ENCODE results near the gene MCRIP1.
"Not testable (repeated sequence)": the region's sequence is repeated elsewhere in the genome, so short reads cannot be mapped to it uniquely, and the experiment has no call there.

MCRIP1 gene

GRCh38 chr17:81843713-81844326, 10.7 kb upstream of the MCRIP1 start:
- Histone ChIP-seq H3K9ac (ENCODE audit: low read length) (no peak overlapping the region), H3K4me3 (ENCODE audit: low read length) (no peak overlapping the region), H3K27me3 (ENCODE audit: control insufficient read depth, insufficient read depth, low read length) (no peaks in the 10 kb centered on the region), H3K9me3 (ENCODE audit: control insufficient read depth, low read length) (no peaks in the 10 kb centered on the region), H3K36me3 (ENCODE audit: control insufficient read depth, insufficient read depth, low read length) (peaks cover 29% of the 10 kb centered on the region), H3K4me1 (ENCODE audit: control insufficient read depth, insufficient read depth, low read length) (no peaks in the 10 kb centered on the region)

GRCh38 chr17:81842725-81843504, 9.8 kb upstream of the MCRIP1 start:
- no peak overlapping the region for H3K4me3 ChIP-seq (ENCODE audit: low read length)
- peaks cover 29% of the 10 kb centered on the region for H3K36me3 ChIP-seq (ENCODE audit: control insufficient read depth, insufficient read depth, low read length)
- H3K27me3 ChIP-seq (ENCODE audit: control insufficient read depth, insufficient read depth, low read length), result no peaks in the 10 kb centered on the region
- no peaks in the 10 kb centered on the region for H3K4me1 ChIP-seq (ENCODE audit: control insufficient read depth, insufficient read depth, low read length)
- no peaks in the 10 kb centered on the region for H3K9me3 ChIP-seq (ENCODE audit: control insufficient read depth, low read length)
- no peak overlapping the region for H3K9ac ChIP-seq (ENCODE audit: low read length)

- Histone ChIP-seq H3K9ac (ENCODE audit: low read length) (no peak overlapping the region), H3K4me3 (ENCODE audit: low read length) (no peak overlapping the region), H3K36me3 (ENCODE audit: control insufficient read depth, insufficient read depth, low read length) (peaks cover 28% of the 10 kb centered on the region), H3K4me1 (ENCODE audit: control insufficient read depth, insufficient read depth, low read length) (no peaks in the 10 kb centered on the region), H3K27me3 (ENCODE audit: control insufficient read depth, insufficient read depth, low read length) (no peaks in the 10 kb centered on the region), H3K9me3 (ENCODE audit: control insufficient read depth, low read length) (no peaks in the 10 kb centered on the region)
Measured at GRCh38 chr17:81842378-81842724, 9.3 kb upstream of the MCRIP1 start.

GRCh38 chr17:81841866-81842265, 8.8 kb upstream of the MCRIP1 start:
- H3K9ac ChIP-seq (ENCODE audit: low read length), result no peak overlapping the region
- no peaks in the 10 kb centered on the region for H3K27me3 ChIP-seq (ENCODE audit: control insufficient read depth, insufficient read depth, low read length)
- peaks cover 23% of the 10 kb centered on the region for H3K36me3 ChIP-seq (ENCODE audit: control insufficient read depth, insufficient read depth, low read length)
- H3K4me3 ChIP-seq (ENCODE audit: low read length), result no peak overlapping the region
- no peaks in the 10 kb centered on the region for H3K4me1 ChIP-seq (ENCODE audit: control insufficient read depth, insufficient read depth, low read length)
- H3K9me3 ChIP-seq (ENCODE audit: control insufficient read depth, low read length), result no peaks in the 10 kb centered on the region

GRCh38 chr17:81840826-81841778, 8.0 kb upstream of the MCRIP1 start:
- Histone ChIP-seq H3K4me3 (ENCODE audit: low read length) (no peak overlapping the region), H3K27me3 (ENCODE audit: control insufficient read depth, insufficient read depth, low read length) (no peaks in the 10 kb centered on the region), H3K9me3 (ENCODE audit: control insufficient read depth, low read length) (no peaks in the 10 kb centered on the region), H3K36me3 (ENCODE audit: control insufficient read depth, insufficient read depth, low read length) (peaks cover 16% of the 10 kb centered on the region), H3K4me1 (ENCODE audit: control insufficient read depth, insufficient read depth, low read length) (no peaks in the 10 kb centered on the region), H3K9ac (ENCODE audit: low read length) (no peak overlapping the region)

GRCh38 chr17:81840059-81840458, 7.0 kb upstream of the MCRIP1 start:
- not testable (repeated sequence) for H3K9ac ChIP-seq (ENCODE audit: low read length); H3K9me3 ChIP-seq (ENCODE audit: control insufficient read depth, low read length); H3K27me3 ChIP-seq (ENCODE audit: control insufficient read depth, insufficient read depth, low read length); H3K4me3 ChIP-seq (ENCODE audit: low read length); H3K4me1 ChIP-seq (ENCODE audit: control insufficient read depth, insufficient read depth, low read length); H3K36me3 ChIP-seq (ENCODE audit: control insufficient read depth, insufficient read depth, low read length)

- no peak overlapping the region for H3K9ac ChIP-seq (ENCODE audit: low read length)
- H3K4me1 ChIP-seq (ENCODE audit: control insufficient read depth, insufficient read depth, low read length), result no peaks in the 10 kb centered on the region
- no peaks in the 10 kb centered on the region for H3K9me3 ChIP-seq (ENCODE audit: control insufficient read depth, low read length)
- H3K36me3 ChIP-seq (ENCODE audit: control insufficient read depth, insufficient read depth, low read length), result peaks cover 4% of the 10 kb centered on the region
- H3K4me3 ChIP-seq (ENCODE audit: low read length), result no peak overlapping the region
- H3K27me3 ChIP-seq (ENCODE audit: control insufficient read depth, insufficient read depth, low read length), result no peaks in the 10 kb centered on the region
Measured at GRCh38 chr17:81839301-81839700, 6.2 kb upstream of the MCRIP1 start.

- no peaks in the 10 kb centered on the region for H3K27me3 ChIP-seq (ENCODE audit: control insufficient read depth, insufficient read depth, low read length)
- H3K4me1 ChIP-seq (ENCODE audit: control insufficient read depth, insufficient read depth, low read length), result peaks cover 3% of the 10 kb centered on the region
- no peak overlapping the region for H3K4me3 ChIP-seq (ENCODE audit: low read length)
- no peak overlapping the region for H3K9ac ChIP-seq (ENCODE audit: low read length)
- no peaks in the 10 kb centered on the region for H3K9me3 ChIP-seq (ENCODE audit: control insufficient read depth, low read length)
- no peaks in the 10 kb centered on the region for H3K36me3 ChIP-seq (ENCODE audit: control insufficient read depth, insufficient read depth, low read length)
Measured at GRCh38 chr17:81838753-81839255, 5.7 kb upstream of the MCRIP1 start.

- Histone ChIP-seq H3K4me3 (ENCODE audit: low read length) (no peak overlapping the region), H3K9ac (ENCODE audit: low read length) (no peak overlapping the region), H3K27me3 (ENCODE audit: control insufficient read depth, insufficient read depth, low read length) (no peaks in the 10 kb centered on the region), H3K36me3 (ENCODE audit: control insufficient read depth, insufficient read depth, low read length) (no peaks in the 10 kb centered on the region), H3K9me3 (ENCODE audit: control insufficient read depth, low read length) (no peaks in the 10 kb centered on the region), H3K4me1 (ENCODE audit: control insufficient read depth, insufficient read depth, low read length) (peaks cover 10% of the 10 kb centered on the region)
Measured at GRCh38 chr17:81837641-81838040, 4.5 kb upstream of the MCRIP1 start.

- Histone ChIP-seq H3K36me3 (ENCODE audit: control insufficient read depth, insufficient read depth, low read length) (no peaks in the 10 kb centered on the region), H3K27me3 (ENCODE audit: control insufficient read depth, insufficient read depth, low read length) (no peaks in the 10 kb centered on the region), H3K4me1 (ENCODE audit: control insufficient read depth, insufficient read depth, low read length) (peaks cover 14% of the 10 kb centered on the region), H3K9me3 (ENCODE audit: control insufficient read depth, low read length) (no peaks in the 10 kb centered on the region), H3K4me3 (ENCODE audit: low read length) (peak within 1 kb of the TSS; percentile 74), H3K9ac (ENCODE audit: low read length) (peak within 1 kb of the TSS; percentile 87)
Measured at GRCh38 chr17:81834831-81835267, 1.8 kb upstream of the MCRIP1 start, which contains the start of gene PPP1R27. PPP1R27 (minus strand) TSS chr17:81835050; CDS start chr17:81834953, 97 bp downstream.

GRCh38 chr17:81833921-81834830, 1.1 kb upstream of the MCRIP1 start:
- Histone ChIP-seq H3K9ac (ENCODE audit: low read length) (peak overlapping the region; percentile 87), H3K4me3 (ENCODE audit: low read length) (peak overlapping the region; percentile 74), H3K27me3 (ENCODE audit: control insufficient read depth, insufficient read depth, low read length) (no peaks in the 10 kb centered on the region), H3K9me3 (ENCODE audit: control insufficient read depth, low read length) (no peaks in the 10 kb centered on the region), H3K36me3 (ENCODE audit: control insufficient read depth, insufficient read depth, low read length) (no peaks in the 10 kb centered on the region), H3K4me1 (ENCODE audit: control insufficient read depth, insufficient read depth, low read length) (peaks cover 14% of the 10 kb centered on the region)
